Osteocyte (in vitro differentiated cells): ENCODE measurements around the gene MAN1A2. TPM values are rescaled to one million over a fixed set of nuclear protein-coding genes. Genes with fewer than 3 reads are reported as not detected.

ENCODE experiments used
- DNase-seq: peaks from one replicate; pipeline ENCODE4 v3.0.0; 2021; ENCODE audit warnings: mixed read lengths; ENCODE audit not compliant: unreplicated experiment; ENCODE audit errors: extremely low spot score
- H3K27ac Mint-ChIP-seq: one replicate; pipeline ENCODE4 v1.8.0; 2021; ENCODE audit warnings: mild to moderate bottlenecking, mixed read lengths; ENCODE audit not compliant: unreplicated experiment
- H3K27me3 Mint-ChIP-seq: one replicate; pipeline ENCODE4 v1.8.0; 2021; ENCODE audit warnings: mixed read lengths; ENCODE audit not compliant: unreplicated experiment
- H3K36me3 Mint-ChIP-seq: one replicate; pipeline ENCODE4 v1.8.0; 2021; ENCODE audit warnings: mixed read lengths; ENCODE audit not compliant: unreplicated experiment
- H3K4me1 Mint-ChIP-seq: one replicate; pipeline ENCODE4 v1.8.0; 2021; ENCODE audit warnings: mixed read lengths; ENCODE audit not compliant: unreplicated experiment
- H3K4me3 Mint-ChIP-seq: one replicate; pipeline ENCODE4 v1.8.0; 2021; ENCODE audit warnings: mild to moderate bottlenecking, moderate library complexity, mixed read lengths; ENCODE audit not compliant: unreplicated experiment
- H3K9me3 Mint-ChIP-seq: one replicate; pipeline ENCODE4 v1.8.0; 2021; ENCODE audit warnings: mixed read lengths; ENCODE audit not compliant: unreplicated experiment
- total RNA-seq: library from RNA; stranded (reverse); gene quantifications from 2 replicates; pipeline ENCODE4 v1.2.1, GENCODE V29; 2021
- TF ChIP-seq, protein P1 (sequence below): fragments of 200-600 bp; sonication (generic); IDR thresholded peaks from 2 replicates; pipeline ENCODE4 v1.5.0; 2021; ENCODE audit warnings: antibody characterized with exemption, mild to moderate bottlenecking, moderate library complexity

Gene MAN1A2
- total RNA-seq, 1 donor from 2014 or later = 53.7 TPM

DNA sequence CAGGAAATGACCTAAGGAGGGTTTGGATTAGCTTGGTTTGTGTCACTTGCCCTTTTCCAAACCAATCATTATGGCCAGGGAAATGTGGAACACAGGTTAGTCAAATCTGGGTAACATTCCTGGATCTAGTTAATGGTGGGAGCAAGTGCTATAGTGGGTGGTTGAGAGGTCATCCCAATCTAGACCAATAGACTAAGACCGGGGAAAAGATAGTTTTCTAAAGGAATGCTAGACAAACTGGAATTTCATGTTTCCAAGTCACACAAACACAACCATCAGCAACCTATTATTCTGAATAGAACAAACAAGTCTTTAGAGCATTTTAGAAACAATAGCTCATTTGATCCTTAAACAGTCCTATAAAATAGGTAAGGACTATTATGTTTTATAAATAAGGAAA, 4.3 kb upstream of the MAN1A2 start:
- Mint-ChIP-seq H3K27me3 (no peaks in the 10 kb centered on the region), H3K27ac (no peak overlapping the region), H3K36me3 (no peaks in the 10 kb centered on the region), H3K9me3 (no peaks in the 10 kb centered on the region), H3K4me1 (peaks cover 10% of the 10 kb centered on the region), H3K4me3 (no peak overlapping the region)
- TF ChIP-seq, protein P1, sequence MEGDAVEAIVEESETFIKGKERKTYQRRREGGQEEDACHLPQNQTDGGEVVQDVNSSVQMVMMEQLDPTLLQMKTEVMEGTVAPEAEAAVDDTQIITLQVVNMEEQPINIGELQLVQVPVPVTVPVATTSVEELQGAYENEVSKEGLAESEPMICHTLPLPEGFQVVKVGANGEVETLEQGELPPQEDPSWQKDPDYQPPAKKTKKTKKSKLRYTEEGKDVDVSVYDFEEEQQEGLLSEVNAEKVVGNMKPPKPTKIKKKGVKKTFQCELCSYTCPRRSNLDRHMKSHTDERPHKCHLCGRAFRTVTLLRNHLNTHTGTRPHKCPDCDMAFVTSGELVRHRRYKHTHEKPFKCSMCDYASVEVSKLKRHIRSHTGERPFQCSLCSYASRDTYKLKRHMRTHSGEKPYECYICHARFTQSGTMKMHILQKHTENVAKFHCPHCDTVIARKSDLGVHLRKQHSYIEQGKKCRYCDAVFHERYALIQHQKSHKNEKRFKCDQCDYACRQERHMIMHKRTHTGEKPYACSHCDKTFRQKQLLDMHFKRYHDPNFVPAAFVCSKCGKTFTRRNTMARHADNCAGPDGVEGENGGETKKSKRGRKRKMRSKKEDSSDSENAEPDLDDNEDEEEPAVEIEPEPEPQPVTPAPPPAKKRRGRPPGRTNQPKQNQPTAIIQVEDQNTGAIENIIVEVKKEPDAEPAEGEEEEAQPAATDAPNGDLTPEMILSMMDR = no peak
- DNase-seq = no peak

DNA sequence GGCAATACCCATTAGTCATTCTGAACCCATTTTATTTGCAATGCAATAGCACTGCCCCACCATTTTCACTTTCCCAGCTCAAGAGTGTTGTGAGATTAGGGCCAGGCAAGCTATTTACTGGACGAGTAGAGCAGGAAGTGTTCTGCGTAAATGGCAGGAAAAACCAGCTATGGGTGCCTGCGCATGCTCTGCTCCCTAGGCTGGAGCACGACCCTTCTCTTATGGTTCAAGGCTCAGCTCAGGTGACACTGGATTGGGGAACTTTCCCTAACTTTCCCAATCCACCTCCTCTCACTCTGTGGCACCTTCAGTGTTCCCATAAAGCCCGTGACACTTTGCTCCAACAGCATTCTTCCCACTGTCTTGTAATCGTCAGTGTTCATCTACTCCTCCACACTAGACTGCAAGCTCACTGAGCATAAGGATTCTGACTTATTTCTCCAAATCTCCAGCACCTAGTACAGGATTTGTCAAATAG, 3.6 kb upstream of the MAN1A2 start:
- H3K27ac Mint-ChIP-seq = no peak overlapping the region
- H3K4me1 Mint-ChIP-seq = peaks cover 15% of the 10 kb centered on the region

DNA sequence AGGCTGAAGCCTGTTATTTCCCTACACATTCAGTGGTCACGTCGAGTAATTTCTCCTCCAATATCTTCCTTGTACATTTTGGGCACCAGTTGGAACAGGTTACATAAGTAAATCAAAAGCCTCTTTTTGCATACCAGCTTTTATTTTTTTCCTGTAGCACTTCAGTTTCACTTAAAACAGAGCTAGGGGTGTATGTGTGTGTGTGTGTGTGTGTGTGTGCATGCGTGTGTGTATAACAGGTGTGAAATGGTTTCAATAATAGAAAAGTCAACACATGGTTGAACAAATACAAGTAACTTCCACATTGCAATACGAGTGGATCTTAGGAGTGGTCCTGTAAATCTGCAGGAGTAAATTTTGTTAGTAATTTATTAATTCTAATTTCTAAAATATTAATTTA, 3.0 kb upstream of the MAN1A2 start:
- DNase-seq = no peak
- H3K27me3 Mint-ChIP-seq = no peaks in the 10 kb centered on the region
- no peaks in the 10 kb centered on the region for H3K9me3 Mint-ChIP-seq
- TF ChIP-seq, protein P1 = no peak
- no peak overlapping the region for H3K4me3 Mint-ChIP-seq
- H3K27ac Mint-ChIP-seq = no peak overlapping the region
- H3K36me3 Mint-ChIP-seq = no peaks in the 10 kb centered on the region
- H3K4me1 Mint-ChIP-seq = peaks cover 21% of the 10 kb centered on the region

More for the DNA sequence above, 3.6 kb upstream of the MAN1A2 start:
- DNase-seq = no peak
- H3K27me3 Mint-ChIP-seq = no peaks in the 10 kb centered on the region
- H3K4me3 Mint-ChIP-seq = no peak overlapping the region
- TF ChIP-seq, protein P1 = no peak
- no peaks in the 10 kb centered on the region for H3K9me3 Mint-ChIP-seq
- H3K36me3 Mint-ChIP-seq = no peaks in the 10 kb centered on the region

DNA sequence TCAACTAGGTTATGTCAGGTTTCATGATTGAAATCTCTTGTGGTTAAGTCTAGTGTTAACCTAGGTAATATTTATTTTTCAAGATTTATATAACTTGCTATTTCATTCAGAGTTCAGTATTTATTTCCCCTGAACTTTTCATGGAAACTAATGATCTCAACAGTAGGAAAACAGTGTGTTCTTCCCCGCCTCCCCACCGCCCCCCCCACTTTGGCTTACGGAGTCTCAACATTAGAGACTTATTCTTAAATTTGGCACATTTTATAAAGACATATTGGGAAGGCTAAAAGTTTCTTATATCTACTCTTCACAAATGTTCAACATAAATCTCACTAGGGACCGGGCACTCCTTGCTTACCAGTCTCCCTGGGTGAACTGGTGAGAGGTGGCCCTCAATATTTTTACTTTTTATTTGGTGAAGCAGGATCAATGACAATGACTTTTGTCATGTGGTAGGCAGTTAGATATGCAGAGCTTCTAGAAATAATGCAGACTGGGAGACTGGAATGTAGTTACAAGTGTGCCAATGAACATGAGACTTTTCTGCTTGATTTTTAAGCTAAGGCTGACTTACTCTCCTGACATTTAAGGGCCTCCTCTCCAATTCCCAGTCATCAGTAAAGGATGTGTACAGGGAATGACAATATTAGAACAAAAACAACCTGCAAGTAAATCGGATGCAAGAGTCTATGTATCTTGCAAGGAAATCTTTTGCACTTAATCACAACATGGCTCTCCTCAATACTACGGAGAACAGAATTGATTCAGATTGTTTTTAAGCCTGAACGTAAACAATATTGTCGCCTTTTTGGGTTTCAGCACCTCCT, 1.7 kb upstream of the MAN1A2 start:
- TF ChIP-seq, protein P1 = no peak
- Mint-ChIP-seq H3K9me3 (no peaks in the 10 kb centered on the region), H3K4me1 (peaks cover 34% of the 10 kb centered on the region), H3K27ac (peak overlapping the region; percentile 98), H3K4me3 (peak overlapping the region; percentile 91), H3K36me3 (no peaks in the 10 kb centered on the region), H3K27me3 (no peaks in the 10 kb centered on the region)
- DNase-seq = no peak

DNA sequence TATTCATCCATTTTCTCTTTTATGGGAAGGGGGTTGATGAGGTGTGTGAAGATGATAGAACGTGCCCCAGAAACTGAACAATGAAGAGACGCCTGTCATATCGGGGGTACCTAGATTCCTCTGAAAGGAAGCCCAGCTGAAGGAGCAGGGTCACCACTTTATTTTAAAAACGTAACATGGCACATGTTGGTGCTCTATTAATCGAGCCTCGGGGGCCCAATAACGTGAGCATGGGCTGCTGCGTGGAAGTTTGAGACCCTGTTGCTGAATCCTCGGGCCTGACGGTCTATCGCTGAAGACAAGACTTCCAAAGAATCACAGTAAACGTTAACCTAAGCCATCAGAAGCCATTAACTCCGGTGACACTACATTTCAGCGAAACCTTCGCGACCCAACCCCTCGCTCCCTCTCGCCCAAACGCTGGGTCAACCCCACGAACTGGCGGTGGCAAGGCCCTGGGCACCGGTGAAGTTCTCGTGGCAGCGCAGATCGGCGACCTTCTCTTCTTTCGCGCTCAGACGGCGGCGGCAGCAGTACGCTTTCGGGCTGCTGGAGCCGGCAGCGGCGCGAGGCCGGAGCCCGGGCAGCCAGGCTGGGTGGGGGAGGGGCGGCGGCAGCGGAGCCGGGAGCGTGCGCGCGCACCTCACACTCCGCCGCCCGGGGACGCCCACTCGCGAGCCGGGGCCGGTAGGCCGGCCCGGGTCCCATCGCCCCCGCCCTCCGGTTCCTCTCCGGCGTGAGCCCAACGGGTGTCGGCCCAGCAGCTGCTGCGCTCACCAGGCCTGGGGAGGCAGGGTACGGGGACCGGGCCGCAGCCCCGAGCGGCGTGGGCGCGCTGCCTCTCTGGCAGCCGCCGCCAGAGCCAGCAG, 838 bp upstream of the MAN1A2 start:
- TF ChIP-seq, protein P1 = no peak
- Mint-ChIP-seq H3K36me3 (no peaks in the 10 kb centered on the region), H3K27ac (peak overlapping the region; percentile 98), H3K4me1 (peaks cover 40% of the 10 kb centered on the region), H3K27me3 (no peaks in the 10 kb centered on the region), H3K9me3 (no peaks in the 10 kb centered on the region), H3K4me3 (peak overlapping the region; percentile 91)
- peak; percentile 96 for DNase-seq
